OCI-LY7 (cell line): ENCODE data around the gene ZNF532. TPM values are rescaled to one million over a fixed set of nuclear protein-coding genes. Genes with fewer than 3 reads are reported as not detected.

Source experiments
- BruUV-seq: library from RNA; stranded (reverse); fragments of 400-500 nt; replicated peaks from 2 replicates; lab custom pipeline; 2021; lab: Mats Ljungman, UMichigan
- CTCF ChIA-PET: fragments of 300-600 bp; sonication (Branson Sonifier 250); formaldehyde crosslinking; loops from one replicate; lab custom pipeline; 2022; ENCODE audit warnings: antibody characterized with exemption; ENCODE audit not compliant: unreplicated experiment; lab: Charles Lee
- POLR2A ChIA-PET: fragments of 300-600 bp; sonication (Branson Sonifier 250); formaldehyde crosslinking; loops from one replicate; lab custom pipeline; 2022; ENCODE audit warnings: antibody characterized with exemption; lab: Charles Lee
- DNase-seq: peaks from one replicate; pipeline ENCODE4 v3.0.0-alpha.2; 2015; ENCODE audit warnings: low spot score
- H2AFZ ChIP-seq: fragments of 200-600 bp; sonication (generic), shearing (Covaris generic); 2 replicates; pipeline ENCODE4 v1.6.1; 2014; ENCODE audit warnings: mild to moderate bottlenecking, antibody characterized with exemption, low read length, moderate library complexity
- H3K27ac ChIP-seq: fragments of 200-600 bp; sonication (generic); 2 replicates; pipeline ENCODE4 v1.5.1; 2014; ENCODE audit warnings: mixed run types, low read depth, mild to moderate bottlenecking, moderate library complexity, low read length, inconsistent platforms; ENCODE audit not compliant: poor library complexity, severe bottlenecking
- H3K36me3 ChIP-seq: fragments of 200-600 bp; sonication (generic); 2 replicates; pipeline ENCODE4 v1.6.1; 2014; ENCODE audit warnings: mild to moderate bottlenecking, antibody characterized with exemption, low read length, moderate library complexity, mixed read lengths; ENCODE audit not compliant: insufficient read depth
- H3K4me1 ChIP-seq: fragments of 200-600 bp; sonication (generic); 2 replicates; pipeline ENCODE4 v1.5.1; 2014; ENCODE audit warnings: mild to moderate bottlenecking, low read length; ENCODE audit not compliant: insufficient read depth, poor library complexity, severe bottlenecking
- H3K4me2 ChIP-seq: fragments of 200-600 bp; sonication (generic); 2 replicates; pipeline ENCODE4 v1.6.1; 2014; ENCODE audit warnings: mild to moderate bottlenecking, low read length
- H3K4me3 ChIP-seq: fragments of 200-600 bp; sonication (generic); 2 replicates; pipeline ENCODE4 v1.5.1; 2014; ENCODE audit warnings: mild to moderate bottlenecking, low read depth, low read length; ENCODE audit not compliant: poor library complexity, severe bottlenecking
- H3K79me2 ChIP-seq: fragments of 200-600 bp; sonication (generic); 2 replicates; pipeline ENCODE4 v1.6.1; 2016; ENCODE audit warnings: low read depth, mild to moderate bottlenecking, low read length, moderate library complexity, mixed read lengths; ENCODE audit not compliant: insufficient read depth
- H3K9me2 ChIP-seq: fragments of 200-600 bp; sonication (generic); 2 replicates; pipeline ENCODE4 v1.6.1; 2016; ENCODE audit warnings: mild to moderate bottlenecking, low read length, mixed read lengths; ENCODE audit not compliant: insufficient read depth
- H3K9me3 ChIP-seq: fragments of 200-600 bp; sonication (generic); 2 replicates; pipeline ENCODE4 v1.6.1; 2014; ENCODE audit warnings: mild to moderate bottlenecking, mixed run types, low read length, mixed read lengths
- H4K20me1 ChIP-seq: fragments of 200-600 bp; sonication (generic); 2 replicates; pipeline ENCODE4 v1.6.1; 2014; ENCODE audit warnings: mild to moderate bottlenecking, antibody characterized with exemption, low read length, moderate library complexity, mixed read lengths; ENCODE audit not compliant: insufficient read depth
- EZH2phosphoT487 ChIP-seq: fragments of 200-600 bp; sonication (generic); IDR thresholded peaks from 2 replicates; pipeline ENCODE4 v1.6.1; 2018; ENCODE audit warnings: low read depth, borderline replicate concordance, mild to moderate bottlenecking, mixed run types, antibody characterized with exemption, low read length, moderate library complexity, mixed read lengths
- intact Hi-C: fragments of 100-400 bp; cut with micrococcal nuclease; formaldehyde crosslinking; loops from one replicate; pipeline ENCODE4 v1.10.0; 2022; ENCODE audit not compliant: unreplicated experiment
- total RNA-seq, 2 experiments: library from RNA; depleted of rRNA in 1 of 2; stranded (reverse); fragments of >200 nt in 1 of 2; shearing (Covaris generic) in 1 of 2; gene quantifications; 2 replicates each; pipeline ENCODE4 v1.2.3, GENCODE V29; 2014 to 2022
- TF ChIP-seq, protein P1 (sequence below): fragments of 200-600 bp; sonication (generic); conservative IDR thresholded peaks from 2 replicates; pipeline ENCODE4 v1.5.1; 2014; ENCODE audit warnings: mild to moderate bottlenecking, antibody characterized with exemption, low read length, moderate library complexity, mixed read lengths

The ZNF532 gene
- total RNA-seq, 2 experiments from 2014 or later = 10.4 to 18.7 TPM

GRCh38 chr18:58870621-58871020, 5.9 kb downstream of the ZNF532 start:
- ChIA-PET POLR2A (no interaction called here), CTCF (no interaction called here)
- DNase-seq = no peak
- H3K79me2 ChIP-seq = no peaks in the 10 kb centered on the region
- no peaks in the 10 kb centered on the region for H3K9me3 ChIP-seq
- no peak overlapping the region for H2AFZ ChIP-seq
- intact Hi-C loops = no loop called here
- BruUV-seq = no TSS peak
- no peak overlapping the region for H3K27ac ChIP-seq
- no peaks in the 10 kb centered on the region for H3K9me2 ChIP-seq
- H3K36me3 ChIP-seq = peaks cover 29% of the 10 kb centered on the region
- no peak overlapping the region for H3K4me3 ChIP-seq
- TF ChIP-seq, protein P1, sequence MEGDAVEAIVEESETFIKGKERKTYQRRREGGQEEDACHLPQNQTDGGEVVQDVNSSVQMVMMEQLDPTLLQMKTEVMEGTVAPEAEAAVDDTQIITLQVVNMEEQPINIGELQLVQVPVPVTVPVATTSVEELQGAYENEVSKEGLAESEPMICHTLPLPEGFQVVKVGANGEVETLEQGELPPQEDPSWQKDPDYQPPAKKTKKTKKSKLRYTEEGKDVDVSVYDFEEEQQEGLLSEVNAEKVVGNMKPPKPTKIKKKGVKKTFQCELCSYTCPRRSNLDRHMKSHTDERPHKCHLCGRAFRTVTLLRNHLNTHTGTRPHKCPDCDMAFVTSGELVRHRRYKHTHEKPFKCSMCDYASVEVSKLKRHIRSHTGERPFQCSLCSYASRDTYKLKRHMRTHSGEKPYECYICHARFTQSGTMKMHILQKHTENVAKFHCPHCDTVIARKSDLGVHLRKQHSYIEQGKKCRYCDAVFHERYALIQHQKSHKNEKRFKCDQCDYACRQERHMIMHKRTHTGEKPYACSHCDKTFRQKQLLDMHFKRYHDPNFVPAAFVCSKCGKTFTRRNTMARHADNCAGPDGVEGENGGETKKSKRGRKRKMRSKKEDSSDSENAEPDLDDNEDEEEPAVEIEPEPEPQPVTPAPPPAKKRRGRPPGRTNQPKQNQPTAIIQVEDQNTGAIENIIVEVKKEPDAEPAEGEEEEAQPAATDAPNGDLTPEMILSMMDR = no peak
- no peak for TF ChIP-seq EZH2phosphoT487
- no peak overlapping the region for H3K4me2 ChIP-seq
- peaks cover under 1% of the 10 kb centered on the region for H3K4me1 ChIP-seq
- no peaks in the 10 kb centered on the region for H4K20me1 ChIP-seq

GRCh38 chr18:58871514-58872420, 7.1 kb downstream of the ZNF532 start:
- intact Hi-C loops = no loop called here
- BruUV-seq = no TSS peak
- DNase-seq = no peak
- no peaks in the 10 kb centered on the region for H3K4me1 ChIP-seq
- ChIA-PET CTCF (no interaction called here), POLR2A (no interaction called here)
- H4K20me1 ChIP-seq = no peaks in the 10 kb centered on the region
- H3K9me3 ChIP-seq = no peaks in the 10 kb centered on the region
- H3K36me3 ChIP-seq = peaks cover 35% of the 10 kb centered on the region
- H3K27ac ChIP-seq = no peak overlapping the region
- TF ChIP-seq, protein P1 = no peak
- no peak for TF ChIP-seq EZH2phosphoT487
- H3K4me2 ChIP-seq = no peak overlapping the region
- H3K9me2 ChIP-seq = no peaks in the 10 kb centered on the region
- H2AFZ ChIP-seq = no peak overlapping the region
- H3K79me2 ChIP-seq = no peaks in the 10 kb centered on the region
- no peak overlapping the region for H3K4me3 ChIP-seq

DNA sequence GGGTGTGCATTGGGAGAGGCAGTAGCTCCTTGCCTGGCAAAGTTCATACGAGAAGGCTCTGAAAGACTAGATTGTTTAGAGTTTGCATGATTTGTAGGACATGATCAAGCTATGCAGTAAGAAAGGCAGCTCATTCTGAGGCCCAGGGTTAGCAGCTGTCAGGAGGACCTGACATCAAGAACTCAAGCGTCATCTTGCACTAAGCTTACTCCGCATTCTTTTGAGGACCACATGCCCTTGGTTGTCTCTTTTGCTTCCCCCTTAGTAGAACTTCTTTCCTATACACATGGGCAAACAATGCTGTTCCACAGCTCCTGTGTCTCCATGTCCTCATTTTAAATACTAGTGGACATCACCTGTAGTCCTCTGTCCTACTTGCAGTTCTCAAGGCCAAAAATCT, 14.0 kb downstream of the ZNF532 start:
- ChIA-PET CTCF (no interaction called here), POLR2A (no interaction called here)
- H3K9me2 ChIP-seq = no peaks in the 10 kb centered on the region
- no peak overlapping the region for H3K4me2 ChIP-seq
- DNase-seq = no peak
- no peak overlapping the region for H3K4me3 ChIP-seq
- H2AFZ ChIP-seq = no peak overlapping the region
- no TSS peak for BruUV-seq
- H4K20me1 ChIP-seq = no peaks in the 10 kb centered on the region
- intact Hi-C loops = no loop called here
- H3K79me2 ChIP-seq = no peaks in the 10 kb centered on the region
- no peak overlapping the region for H3K27ac ChIP-seq
- H3K9me3 ChIP-seq = no peaks in the 10 kb centered on the region
- no peaks in the 10 kb centered on the region for H3K4me1 ChIP-seq
- H3K36me3 ChIP-seq = peaks cover 20% of the 10 kb centered on the region
- no peak for TF ChIP-seq EZH2phosphoT487
- TF ChIP-seq, protein P1 = no peak
